PFSK-1 (cell line): ENCODE data around the gene CMTM6.

Experiments used
- FOXP2 ChIP-seq: optimal IDR thresholded peaks from 2 replicates; pipeline ENCODE3; 2011; ENCODE audit warnings: borderline replicate concordance, control low read depth, inconsistent platforms; ENCODE audit not compliant: insufficient read depth; ENCODE audit errors: extremely low read length, extremely low read depth
- POLR2AphosphoS5 ChIP-seq: IDR thresholded peaks from 2 replicates; pipeline ENCODE4 v1.6.1; 2012; ENCODE audit warnings: low read depth, mild to moderate bottlenecking, control low read depth, low read length, moderate library complexity
- SIN3A ChIP-seq: IDR thresholded peaks from 2 replicates; pipeline ENCODE4 v1.6.1; 2012; ENCODE audit warnings: mild to moderate bottlenecking, low read length, moderate library complexity, borderline replicate concordance; ENCODE audit not compliant: insufficient read depth
- TAF1 ChIP-seq: IDR thresholded peaks from 2 replicates; pipeline ENCODE4 v1.6.1; 2012; ENCODE audit warnings: low read length, control low read depth, borderline replicate concordance; ENCODE audit not compliant: insufficient read depth
- TF ChIP-seq, protein P1 (sequence below), 2 experiments: IDR thresholded peaks; 2 replicates each; pipeline versions ENCODE4 v1.6.1 to v1.8.0; 2011 to 2012; ENCODE audit warnings: low read depth in 2 of 2, low read length in 2 of 2, control low read depth in 1 of 2, inconsistent platforms in 1 of 2, mild to moderate bottlenecking in 1 of 2, moderate library complexity in 1 of 2; ENCODE audit not compliant: insufficient read depth in 1 of 2

CMTM6 gene

DNA sequence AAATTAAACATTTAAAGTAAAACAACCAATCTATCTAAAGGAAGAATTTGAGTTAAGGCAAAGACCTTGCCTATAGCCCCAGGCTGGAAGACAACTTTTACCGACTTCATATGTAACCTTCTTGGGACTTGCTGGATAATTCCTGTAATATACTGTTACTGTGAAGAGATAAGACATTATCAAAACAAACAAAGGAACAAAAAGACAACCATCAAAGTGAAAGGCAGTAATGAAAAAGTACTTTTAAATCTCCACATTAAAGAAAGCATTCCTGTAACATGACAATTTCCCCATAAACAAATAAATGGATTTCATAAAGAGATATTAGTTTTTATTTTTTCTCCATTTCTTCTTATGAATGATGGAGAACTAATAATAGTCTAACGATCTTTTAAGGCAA lies 2.4 kb downstream of the CMTM6 start:
- TF ChIP-seq, protein P1, sequence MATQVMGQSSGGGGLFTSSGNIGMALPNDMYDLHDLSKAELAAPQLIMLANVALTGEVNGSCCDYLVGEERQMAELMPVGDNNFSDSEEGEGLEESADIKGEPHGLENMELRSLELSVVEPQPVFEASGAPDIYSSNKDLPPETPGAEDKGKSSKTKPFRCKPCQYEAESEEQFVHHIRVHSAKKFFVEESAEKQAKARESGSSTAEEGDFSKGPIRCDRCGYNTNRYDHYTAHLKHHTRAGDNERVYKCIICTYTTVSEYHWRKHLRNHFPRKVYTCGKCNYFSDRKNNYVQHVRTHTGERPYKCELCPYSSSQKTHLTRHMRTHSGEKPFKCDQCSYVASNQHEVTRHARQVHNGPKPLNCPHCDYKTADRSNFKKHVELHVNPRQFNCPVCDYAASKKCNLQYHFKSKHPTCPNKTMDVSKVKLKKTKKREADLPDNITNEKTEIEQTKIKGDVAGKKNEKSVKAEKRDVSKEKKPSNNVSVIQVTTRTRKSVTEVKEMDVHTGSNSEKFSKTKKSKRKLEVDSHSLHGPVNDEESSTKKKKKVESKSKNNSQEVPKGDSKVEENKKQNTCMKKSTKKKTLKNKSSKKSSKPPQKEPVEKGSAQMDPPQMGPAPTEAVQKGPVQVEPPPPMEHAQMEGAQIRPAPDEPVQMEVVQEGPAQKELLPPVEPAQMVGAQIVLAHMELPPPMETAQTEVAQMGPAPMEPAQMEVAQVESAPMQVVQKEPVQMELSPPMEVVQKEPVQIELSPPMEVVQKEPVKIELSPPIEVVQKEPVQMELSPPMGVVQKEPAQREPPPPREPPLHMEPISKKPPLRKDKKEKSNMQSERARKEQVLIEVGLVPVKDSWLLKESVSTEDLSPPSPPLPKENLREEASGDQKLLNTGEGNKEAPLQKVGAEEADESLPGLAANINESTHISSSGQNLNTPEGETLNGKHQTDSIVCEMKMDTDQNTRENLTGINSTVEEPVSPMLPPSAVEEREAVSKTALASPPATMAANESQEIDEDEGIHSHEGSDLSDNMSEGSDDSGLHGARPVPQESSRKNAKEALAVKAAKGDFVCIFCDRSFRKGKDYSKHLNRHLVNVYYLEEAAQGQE (IDR thresholded peaks at IDR 0.05; ENCODE audit: insufficient read depth in 1 of 2, low read depth in 2 of 2, low read length in 2 of 2), result no peak
- no peak for TF ChIP-seq SIN3A
- no peak for TF ChIP-seq FOXP2
- no peak for TF ChIP-seq POLR2AphosphoS5
- no peak for TF ChIP-seq TAF1

DNA sequence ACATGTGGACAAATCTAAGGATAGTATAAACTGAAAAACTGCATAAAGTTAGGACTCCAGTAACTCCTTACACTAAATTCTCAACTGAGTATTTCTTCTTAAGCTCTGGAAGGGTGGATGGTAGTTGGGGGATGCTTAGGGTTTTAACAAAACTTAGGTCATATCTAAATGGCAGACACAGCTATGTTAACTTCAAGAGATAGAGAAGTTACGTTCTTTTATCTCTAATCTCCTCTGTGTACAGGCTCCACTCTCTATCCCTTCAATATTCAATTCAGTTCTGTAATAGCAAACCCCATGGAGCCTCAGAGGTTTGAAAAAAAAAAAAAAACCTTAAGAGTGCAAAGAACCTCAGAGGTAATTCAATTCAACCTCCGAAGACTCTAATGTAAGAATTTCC lies 3.1 kb downstream of the CMTM6 start:
- no peak for TF ChIP-seq POLR2AphosphoS5
- no peak for TF ChIP-seq FOXP2
- no peak for TF ChIP-seq TAF1
- TF ChIP-seq SIN3A, result no peak
- TF ChIP-seq, protein P1 (IDR thresholded peaks at IDR 0.05; ENCODE audit: insufficient read depth in 1 of 2, low read depth in 2 of 2, low read length in 2 of 2), result no peak

DNA sequence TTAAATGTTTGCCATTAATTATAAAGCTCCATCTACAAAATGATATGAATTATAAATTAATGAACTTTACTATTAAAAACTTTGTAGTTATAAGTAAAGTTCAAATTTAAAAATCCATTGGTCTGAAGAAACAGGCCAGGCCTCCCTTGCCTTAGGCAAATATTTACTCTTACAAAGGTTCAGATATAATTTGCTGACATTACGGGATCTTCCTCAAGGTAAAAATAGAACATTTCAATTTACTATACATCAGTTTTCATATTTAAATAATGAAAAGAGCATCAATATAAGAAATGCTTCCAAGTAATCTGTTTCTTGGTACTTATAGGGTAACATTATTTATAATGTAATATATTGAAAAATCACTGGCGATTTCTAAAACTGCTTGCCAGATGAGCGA lies 3.7 kb downstream of the CMTM6 start:
- TF ChIP-seq SIN3A, result no peak
- TF ChIP-seq, protein P1 (IDR thresholded peaks at IDR 0.05; ENCODE audit: insufficient read depth in 1 of 2, low read depth in 2 of 2, low read length in 2 of 2), result no peak
- no peak for TF ChIP-seq POLR2AphosphoS5
- TF ChIP-seq TAF1, result no peak
- TF ChIP-seq FOXP2, result no peak

DNA sequence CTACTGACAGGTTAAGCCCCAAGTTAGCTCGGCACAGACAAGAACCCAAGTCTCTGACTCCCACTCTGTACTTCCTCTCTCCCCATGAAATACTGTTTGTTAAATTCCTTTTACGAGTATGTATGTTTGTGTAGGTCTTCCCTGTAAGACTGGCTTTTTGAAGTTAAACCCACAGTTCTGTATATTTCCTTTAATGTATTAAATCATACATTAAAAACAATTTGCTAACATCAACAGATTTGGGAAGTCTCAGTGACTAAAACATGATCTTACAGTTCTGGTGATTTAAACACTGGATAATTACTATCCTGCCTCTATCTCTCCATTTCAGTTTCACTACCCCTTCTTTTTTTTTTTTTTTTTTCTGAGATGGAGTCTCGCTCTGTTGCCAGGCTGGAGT lies 4.4 kb downstream of the CMTM6 start:
- TF ChIP-seq, protein P1 (IDR thresholded peaks at IDR 0.05; ENCODE audit: insufficient read depth in 1 of 2, low read depth in 2 of 2, low read length in 2 of 2), result no peak
- TF ChIP-seq POLR2AphosphoS5 (no peak), SIN3A (no peak), TAF1 (no peak), FOXP2 (no peak)

DNA sequence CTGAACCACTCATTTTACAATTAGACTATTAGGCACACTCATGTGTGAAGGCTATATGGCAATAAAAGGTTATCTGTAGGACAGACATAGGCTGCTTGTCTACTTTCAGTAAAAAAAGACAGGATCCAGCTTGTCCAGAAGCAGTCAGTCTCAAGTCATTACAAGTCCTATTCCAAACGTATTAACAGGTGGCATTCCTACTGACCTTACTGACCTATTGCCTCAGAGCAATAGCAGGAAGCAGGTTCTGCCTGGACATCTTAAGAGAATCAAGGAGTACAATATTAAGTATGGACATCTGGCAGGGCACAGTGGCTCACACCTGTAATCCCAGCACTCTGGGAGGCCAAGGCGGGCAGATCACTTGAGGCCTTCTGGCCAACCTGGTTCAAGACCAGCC lies 7.0 kb downstream of the CMTM6 start:
- TF ChIP-seq, protein P1 (IDR thresholded peaks at IDR 0.05; ENCODE audit: insufficient read depth in 1 of 2, low read depth in 2 of 2, low read length in 2 of 2), result no peak
- TF ChIP-seq SIN3A, result no peak
- TF ChIP-seq FOXP2, result no peak
- no peak for TF ChIP-seq POLR2AphosphoS5
- TF ChIP-seq TAF1, result no peak
